K562 (cell line): ENCODE results near the gene DDX23. TPM values are rescaled to one million over a fixed set of nuclear protein-coding genes. Genes with fewer than 3 reads are reported as not detected.

Source experiments
- ATAC-seq: fragments of 200-7000 bp; cut with Tn5 transposase; 3 replicates; pipeline ENCODE4 v1.9.1; 2020; ENCODE audit warnings: moderate library complexity
- BruUV-seq: library from RNA; stranded (reverse); fragments of 400-500 nt; replicated peaks from 2 replicates; lab custom pipeline; 2021; lab: Mats Ljungman, UMichigan
- CTCF ChIA-PET: fragments of 300-600 bp; formaldehyde crosslinking; extraction: SDS; loops from one replicate; lab custom pipeline; 2021; ENCODE audit warnings: low intra/inter-chr PET ratio; lab: Yijun Ruan, JAX
- POLR2A ChIA-PET: fragments of 300-600, 350-650 bp; sonication (Branson Sonifier 250); formaldehyde crosslinking; extraction: SDS; loops from one replicate; lab custom pipeline; 2021; ENCODE audit warnings: antibody characterized with exemption, inconsistent platforms; lab: Yijun Ruan, JAX
- DNase-seq, 4 experiments: peaks; one replicate each; pipeline versions ENCODE4 v3.0.0 to v3.0.0-alpha.2; 2011 to 2018; ENCODE audit warnings: low spot score in 3 of 4, mixed read lengths in 3 of 4; ENCODE audit errors: extremely low read depth in 1 of 4
- FAIRE-seq: peaks from 2 replicates; lab custom pipeline; 2011; peaks lifted over from hg19 to GRCh38; lab: Jason Lieb, UNC
- H2AFZ ChIP-seq: 2 replicates; pipeline ENCODE4 v1.6.0; 2011; ENCODE audit warnings: low read depth, low read length, control low read depth, inconsistent platforms
- H3K27ac ChIP-seq: fragments of 200-600 bp; 3 replicates; pipeline ENCODE4 v1.8.0; 2011; ENCODE audit warnings: low read depth, mild to moderate bottlenecking, control low read depth, inconsistent platforms, low read length, moderate library complexity, mixed read lengths; ENCODE audit errors: extremely low read depth
- H3K27me3 ChIP-seq, 2 experiments: fragments of 300-600 bp in 1 of 2; 2 replicates in 1 of 2; 3 replicates in 1 of 2; pipeline versions ENCODE4 v1.6.0 to v1.8.0; 2011; ENCODE audit warnings: inconsistent platforms in 2 of 2, low read length in 2 of 2, mild to moderate bottlenecking in 1 of 2, mixed read lengths in 1 of 2, moderate library complexity in 1 of 2; ENCODE audit not compliant: control insufficient read depth in 2 of 2, insufficient read depth in 2 of 2
- H3K36me3 ChIP-seq: fragments of 300-600 bp; 3 replicates; pipeline ENCODE4 v1.8.0; 2011; ENCODE audit warnings: mild to moderate bottlenecking, low read length, inconsistent platforms; ENCODE audit not compliant: control insufficient read depth, insufficient read depth
- H3K4me1 ChIP-seq, 2 experiments: fragments of 200-600 bp in 1 of 2; replicated peaks in 1 of 2; 2 replicates in 1 of 2; 3 replicates in 1 of 2; pipeline versions ENCODE4 v1.5.1 to v1.8.0; 2011; ENCODE audit warnings: inconsistent platforms in 2 of 2, low read length in 2 of 2, mild to moderate bottlenecking in 1 of 2, mixed read lengths in 1 of 2, moderate library complexity in 1 of 2; ENCODE audit not compliant: control insufficient read depth in 2 of 2, insufficient read depth in 2 of 2
- H3K4me2 ChIP-seq: 2 replicates; pipeline ENCODE4 v1.6.1; 2011; ENCODE audit warnings: low read length, control low read depth, inconsistent platforms, mixed read lengths; ENCODE audit not compliant: insufficient read depth
- H3K4me3 ChIP-seq: fragments of 200-600 bp; sonication (generic), shearing (Covaris generic); 2 replicates; pipeline ENCODE4 v1.5.1; 2016; ENCODE audit warnings: control low read depth, inconsistent platforms
- H3K79me2 ChIP-seq: fragments of 200-600 bp; 3 replicates; pipeline ENCODE4 v1.8.0; 2011; ENCODE audit warnings: low read length, inconsistent platforms; ENCODE audit not compliant: control insufficient read depth, insufficient read depth
- H3K9ac ChIP-seq, 2 experiments: 2 replicates each; pipeline versions ENCODE4 v1.6.0 to v1.6.1; 2011; ENCODE audit warnings: low read depth in 2 of 2, low read length in 2 of 2, control low read depth in 1 of 2, inconsistent platforms in 1 of 2, mild to moderate bottlenecking in 1 of 2, mixed read lengths in 1 of 2; ENCODE audit not compliant: insufficient read depth in 1 of 2
- H3K9me1 ChIP-seq: one replicate; pipeline ENCODE4 v1.6.0; 2011; ENCODE audit warnings: inconsistent platforms, mild to moderate bottlenecking, low read length, moderate library complexity; ENCODE audit not compliant: control insufficient read depth, insufficient read depth
- H3K9me3 ChIP-seq: replicated peaks from 2 replicates; pipeline ENCODE4 v1.5.1; 2011; ENCODE audit warnings: low read depth, low read length, inconsistent platforms; ENCODE audit not compliant: control insufficient read depth, insufficient read depth
- H4K20me1 ChIP-seq: replicated peaks from 2 replicates; pipeline ENCODE4 v1.6.1; 2011; ENCODE audit warnings: low read length, inconsistent platforms, mixed read lengths; ENCODE audit not compliant: control insufficient read depth, insufficient read depth
- HNRNPUL1 ChIP-seq: fragments of 200-400 bp; formaldehyde crosslinking; IDR thresholded peaks from 2 replicates; pipeline ENCODE4 v1.6.1; 2017; ENCODE audit warnings: low read length
- ZNF740 ChIP-seq, 3 experiments: fragments of 200-800 bp in 1 of 3; sonication (Bioruptor generic) in 1 of 3; sonication (generic) in 1 of 3; formaldehyde crosslinking in 1 of 3; IDR thresholded peaks; 2 replicates each; pipeline versions ENCODE4 v1.6.1 to v1.8.0; 2016 to 2022; ENCODE audit warnings: mild to moderate bottlenecking in 2 of 3, missing compliant biosample characterization in 2 of 3, missing genetic modification characterization in 2 of 3, missing genetic modification reagents in 1 of 3
- WGBS: fragments of 100-300 bp; shearing (Covaris generic); methylation state at CpG from one replicate; pipeline ENCODE4 v1.1.6; 2016; ENCODE audit warnings: low coverage, mixed read lengths; ENCODE audit not compliant: insufficient coverage; ENCODE audit errors: missing lambda C conversion rate; 5-methylcytosine and 5-hydroxymethylcytosine counted together
- in situ Hi-C: fragments of 300-500 bp; cut with MboI; formaldehyde crosslinking; loops from 4 replicates; pipeline ENCODE4 v1.15.0; 2018; ENCODE audit warnings: inconsistent platforms, mixed read lengths
- intact Hi-C: fragments of 100-400 bp; cut with micrococcal nuclease; formaldehyde crosslinking; loops from 2 replicates; pipeline ENCODE4 v1.14.2; 2022
- polyA plus RNA-seq, 8 experiments: library from polyadenylated mRNA; depleted of rRNA in 4 of 8; stranded (reverse) in 5 of 8; unstranded in 3 of 8; fragments of >200 nt; fragmentation: Nextera tagmentation in 2 of 8; fragmentation: Illumina TruSeq in 1 of 8; extraction: Ambion mirVana in 2 of 8; extraction: Trizol in 1 of 8; gene quantifications; 2 replicates each; pipeline versions ENCODE4 v1.2.1 to v1.2.3, GENCODE V29; 2011 to 2014; ENCODE audit warnings: inconsistent platforms in 1 of 8, missing spikeins in 1 of 8
- total RNA-seq, 7 experiments: library from RNA; depleted of rRNA in 6 of 7; stranded (reverse); fragments of >200 nt in 6 of 7; fragmentation: Illumina TruSeq in 2 of 7; extraction: Trizol in 2 of 7; gene quantifications; 2 replicates each; pipeline versions ENCODE4 v1.2.1 to v1.2.3, GENCODE V29; 2011 to 2021; ENCODE audit warnings: low replicate concordance in 1 of 7
- TF ChIP-seq, protein P1 (sequence below), 2 experiments: fragments of 450-650 bp; IDR thresholded peaks; 2 replicates each; pipeline ENCODE4 v1.6.1; 2018; ENCODE audit warnings: mild to moderate bottlenecking in 2 of 2, low read depth in 1 of 2; ENCODE audit not compliant: partially characterized antibody in 2 of 2
- TF ChIP-seq, protein P2 (sequence below): sonication (generic); formaldehyde crosslinking; IDR thresholded peaks from 2 replicates; pipeline ENCODE4 v1.8.0; 2022; ENCODE audit warnings: mild to moderate bottlenecking, missing genetic modification reagents

The DDX23 gene
- total and polyA plus RNA-seq, 9 of the 15 experiments (the other 6 are each of a cell fraction or from before 2014, with no cell fraction given): 32.4 to 138 (median 104) TPM

DNA sequence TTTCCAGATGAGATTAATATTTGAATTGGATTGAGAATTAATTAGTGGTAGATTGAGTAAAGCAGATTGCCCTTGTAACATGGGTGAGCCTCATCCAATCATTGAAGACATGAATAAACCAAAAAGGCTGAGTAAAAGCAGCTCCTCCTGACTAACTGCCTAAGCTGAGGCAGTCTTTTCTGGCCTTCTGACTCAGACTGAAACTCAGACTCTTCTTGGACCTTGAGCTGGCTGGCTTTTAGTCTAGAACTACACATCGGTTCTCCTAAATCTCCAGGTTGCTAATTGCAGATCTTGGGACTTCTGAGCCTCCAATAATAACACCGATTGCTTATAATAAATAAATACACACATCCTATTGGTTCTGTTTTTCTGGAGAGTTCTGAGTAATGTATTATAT, 49.3 kb upstream of the DDX23 start:
- no peak overlapping the region for H3K4me3 ChIP-seq
- no peak overlapping the region for H3K9ac ChIP-seq
- no peaks in the 10 kb centered on the region for H4K20me1 ChIP-seq
- in situ Hi-C loops (no loop called here), intact Hi-C loops (no loop called here)
- ChIA-PET CTCF (no interaction called here), POLR2A (interaction anchor here (0.7 kb wide), 2 partner anchors 10 to 15 kb away, joined by 3 read pairs; no protein-coding TSS in a partner anchor)
- H3K36me3 ChIP-seq: no peaks in the 10 kb centered on the region
- no peak for ATAC-seq
- no peak for DNase-seq
- FAIRE-seq: no peak
- no TSS peak for BruUV-seq
- WGBS: 20% methylated on average over 2 of the region's 2 CpGs
- H3K4me2 ChIP-seq: no peak overlapping the region
- no peaks in the 10 kb centered on the region for H3K9me3 ChIP-seq
- no peak overlapping the region for H2AFZ ChIP-seq
- H3K27me3 ChIP-seq: peaks cover 2 to 26% of the 10 kb centered on the region in 2 experiments; a peak in 3 of 5 replicates
- H3K4me1 ChIP-seq: no peaks in the 10 kb centered on the region; a peak in 1 of 5 replicates
- no peaks in the 10 kb centered on the region for H3K9me1 ChIP-seq
- TF ChIP-seq ZNF740 (CRISPR knock-in tag; IDR thresholded peaks at IDR 0.05) (no peak), ZNF740 (tag; IDR thresholded peaks at IDR 0.05) (no peak), HNRNPUL1 (no peak)
- TF ChIP-seq, protein P1, sequence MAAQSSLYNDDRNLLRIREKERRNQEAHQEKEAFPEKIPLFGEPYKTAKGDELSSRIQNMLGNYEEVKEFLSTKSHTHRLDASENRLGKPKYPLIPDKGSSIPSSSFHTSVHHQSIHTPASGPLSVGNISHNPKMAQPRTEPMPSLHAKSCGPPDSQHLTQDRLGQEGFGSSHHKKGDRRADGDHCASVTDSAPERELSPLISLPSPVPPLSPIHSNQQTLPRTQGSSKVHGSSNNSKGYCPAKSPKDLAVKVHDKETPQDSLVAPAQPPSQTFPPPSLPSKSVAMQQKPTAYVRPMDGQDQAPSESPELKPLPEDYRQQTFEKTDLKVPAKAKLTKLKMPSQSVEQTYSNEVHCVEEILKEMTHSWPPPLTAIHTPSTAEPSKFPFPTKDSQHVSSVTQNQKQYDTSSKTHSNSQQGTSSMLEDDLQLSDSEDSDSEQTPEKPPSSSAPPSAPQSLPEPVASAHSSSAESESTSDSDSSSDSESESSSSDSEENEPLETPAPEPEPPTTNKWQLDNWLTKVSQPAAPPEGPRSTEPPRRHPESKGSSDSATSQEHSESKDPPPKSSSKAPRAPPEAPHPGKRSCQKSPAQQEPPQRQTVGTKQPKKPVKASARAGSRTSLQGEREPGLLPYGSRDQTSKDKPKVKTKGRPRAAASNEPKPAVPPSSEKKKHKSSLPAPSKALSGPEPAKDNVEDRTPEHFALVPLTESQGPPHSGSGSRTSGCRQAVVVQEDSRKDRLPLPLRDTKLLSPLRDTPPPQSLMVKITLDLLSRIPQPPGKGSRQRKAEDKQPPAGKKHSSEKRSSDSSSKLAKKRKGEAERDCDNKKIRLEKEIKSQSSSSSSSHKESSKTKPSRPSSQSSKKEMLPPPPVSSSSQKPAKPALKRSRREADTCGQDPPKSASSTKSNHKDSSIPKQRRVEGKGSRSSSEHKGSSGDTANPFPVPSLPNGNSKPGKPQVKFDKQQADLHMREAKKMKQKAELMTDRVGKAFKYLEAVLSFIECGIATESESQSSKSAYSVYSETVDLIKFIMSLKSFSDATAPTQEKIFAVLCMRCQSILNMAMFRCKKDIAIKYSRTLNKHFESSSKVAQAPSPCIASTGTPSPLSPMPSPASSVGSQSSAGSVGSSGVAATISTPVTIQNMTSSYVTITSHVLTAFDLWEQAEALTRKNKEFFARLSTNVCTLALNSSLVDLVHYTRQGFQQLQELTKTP (IDR thresholded peaks at IDR 0.05; ENCODE audit: low read depth in 1 of 2, partially characterized antibody in 2 of 2): no peak
- TF ChIP-seq, protein P2, sequence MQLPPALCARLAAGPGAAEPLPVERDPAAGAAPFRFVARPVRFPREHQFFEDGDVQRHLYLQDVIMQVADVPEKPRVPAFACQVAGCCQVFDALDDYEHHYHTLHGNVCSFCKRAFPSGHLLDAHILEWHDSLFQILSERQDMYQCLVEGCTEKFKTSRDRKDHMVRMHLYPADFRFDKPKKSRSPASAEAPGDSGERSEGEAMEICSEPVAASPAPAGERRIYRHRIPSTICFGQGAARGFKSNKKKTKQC (CRISPR knock-in tag): no peak
- H3K79me2 ChIP-seq: no peaks in the 10 kb centered on the region
- H3K27ac ChIP-seq: no peak overlapping the region
